GM21619 (cell line): Measurements from ENCODE around the gene ZNF804B.
"Not testable (repeated sequence)": the region's sequence is repeated elsewhere in the genome, so short reads cannot be mapped to it uniquely, and the experiment has no call there.

Experiments used
- ATAC-seq: cut with Tn5 transposase; IDR thresholded peaks from one replicate; pipeline ENCODE4 v1.9.1; 2021; ENCODE audit not compliant: unreplicated experiment

Gene ZNF804B

DNA sequence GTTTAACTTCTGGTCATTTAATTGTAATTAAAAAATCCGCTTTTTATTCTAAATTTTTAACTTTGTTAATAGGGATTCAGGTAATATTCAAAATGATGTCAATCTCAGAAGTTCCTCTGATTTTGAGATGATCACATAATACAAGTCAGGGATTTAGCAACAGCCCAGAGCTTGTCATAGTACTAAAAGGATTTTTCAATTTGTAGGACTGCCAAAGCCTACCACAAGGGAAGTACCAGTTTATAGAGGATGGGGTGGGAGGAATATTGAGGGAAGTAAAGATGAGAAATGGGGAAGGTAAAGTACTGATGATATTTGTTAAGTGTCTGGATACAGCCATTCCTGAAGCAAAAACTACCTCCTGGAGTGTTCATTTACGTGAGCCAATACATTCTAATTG lies 314.3 kb downstream of the ZNF804B start:
- no peak for ATAC-seq

DNA sequence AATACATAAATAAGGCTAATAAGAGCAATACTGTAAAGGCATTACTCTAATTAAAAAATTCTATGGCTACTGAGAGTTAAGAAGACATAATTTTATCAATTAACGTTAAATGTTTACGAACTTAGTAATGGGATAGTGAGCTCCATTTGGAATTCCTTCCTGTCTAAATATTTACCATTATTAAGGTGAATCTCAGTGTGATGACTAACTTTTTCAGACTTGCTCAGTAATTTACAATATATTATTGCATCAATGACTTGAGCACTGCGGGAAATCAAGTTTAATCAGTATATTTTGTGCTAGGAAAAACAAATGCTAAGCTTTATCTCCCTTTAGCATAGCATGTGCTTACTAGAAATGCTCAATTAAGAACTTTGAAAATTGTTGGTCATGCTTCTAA lies 318.5 kb downstream of the ZNF804B start:
- ATAC-seq: no peak

DNA sequence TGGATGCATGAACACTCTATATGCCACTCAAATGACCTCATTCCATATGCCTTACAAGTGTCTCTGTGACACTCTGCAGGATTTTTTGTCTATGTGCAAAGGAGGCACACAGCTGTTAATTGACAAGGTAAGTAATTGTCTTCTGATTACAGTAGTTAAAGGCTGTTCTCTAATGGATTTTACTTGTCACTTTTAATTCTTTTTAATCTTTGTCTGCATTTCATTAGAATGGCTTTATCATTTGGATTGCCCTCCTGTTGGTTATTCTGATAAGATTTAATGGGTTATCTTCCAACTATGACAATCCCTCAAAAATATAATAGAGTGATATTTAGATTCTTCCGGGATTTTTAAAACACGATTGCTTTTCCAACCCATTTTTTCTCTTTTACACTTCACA lies 326.1 kb downstream of the ZNF804B start:
- no peak for ATAC-seq

DNA sequence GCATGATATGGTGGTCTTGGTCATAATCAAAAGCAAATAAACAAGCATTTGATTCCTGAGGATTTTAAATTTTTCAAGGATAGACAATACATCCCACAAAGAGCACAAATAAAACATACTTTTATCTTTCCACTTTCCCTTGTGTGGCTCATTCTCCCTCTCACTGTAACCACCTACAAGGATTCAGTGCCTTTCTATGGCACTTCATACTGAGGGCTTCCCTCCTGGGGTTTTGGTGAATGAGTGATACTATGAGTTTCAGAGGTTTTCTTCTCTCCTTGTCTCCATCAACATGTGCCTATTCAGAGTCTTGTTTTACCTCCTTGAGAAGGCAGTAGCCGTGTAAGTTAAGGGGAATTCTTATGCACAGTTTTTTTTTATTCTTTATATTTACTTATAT lies 332.1 kb downstream of the ZNF804B start:
- no peak for ATAC-seq

DNA sequence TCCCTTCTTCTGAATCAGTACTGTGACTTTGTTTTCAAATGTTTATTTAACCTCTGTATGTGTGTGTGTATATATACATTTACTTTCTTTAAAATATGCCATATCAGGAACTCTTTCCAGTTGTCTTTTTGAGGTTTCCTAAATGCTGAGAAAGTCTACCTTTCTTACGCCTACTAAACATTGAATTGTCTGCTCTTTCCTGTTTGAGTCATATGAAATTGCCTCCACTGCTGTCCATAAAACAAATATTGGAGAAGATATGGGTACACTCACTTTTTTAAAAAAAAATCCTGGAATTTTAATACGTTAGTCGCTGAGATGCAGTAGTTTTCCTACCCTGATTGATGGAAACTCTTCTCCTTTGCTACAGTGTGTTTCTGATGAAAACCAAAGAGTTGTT lies 334.8 kb downstream of the ZNF804B start:
- ATAC-seq: no peak

DNA sequence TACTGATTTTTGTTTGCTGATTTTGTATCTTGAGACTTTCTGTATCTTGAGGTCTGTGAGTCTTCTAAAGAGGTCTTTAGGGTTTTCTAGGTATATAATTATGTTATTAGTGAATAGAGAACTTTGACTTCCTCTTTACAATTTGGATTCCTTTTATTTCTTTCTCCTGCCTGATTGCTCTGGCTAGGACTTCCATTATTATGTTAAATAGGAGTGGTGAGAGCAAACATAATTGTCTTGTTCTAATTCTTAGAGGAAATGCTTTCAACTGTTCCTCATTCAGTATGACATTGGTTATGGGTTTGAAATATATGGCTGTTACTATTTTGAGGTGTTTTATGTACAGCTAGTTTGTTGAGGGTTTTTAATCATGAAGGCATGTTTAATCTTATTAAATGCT lies 344.1 kb downstream of the ZNF804B start:
- no peak for ATAC-seq

DNA sequence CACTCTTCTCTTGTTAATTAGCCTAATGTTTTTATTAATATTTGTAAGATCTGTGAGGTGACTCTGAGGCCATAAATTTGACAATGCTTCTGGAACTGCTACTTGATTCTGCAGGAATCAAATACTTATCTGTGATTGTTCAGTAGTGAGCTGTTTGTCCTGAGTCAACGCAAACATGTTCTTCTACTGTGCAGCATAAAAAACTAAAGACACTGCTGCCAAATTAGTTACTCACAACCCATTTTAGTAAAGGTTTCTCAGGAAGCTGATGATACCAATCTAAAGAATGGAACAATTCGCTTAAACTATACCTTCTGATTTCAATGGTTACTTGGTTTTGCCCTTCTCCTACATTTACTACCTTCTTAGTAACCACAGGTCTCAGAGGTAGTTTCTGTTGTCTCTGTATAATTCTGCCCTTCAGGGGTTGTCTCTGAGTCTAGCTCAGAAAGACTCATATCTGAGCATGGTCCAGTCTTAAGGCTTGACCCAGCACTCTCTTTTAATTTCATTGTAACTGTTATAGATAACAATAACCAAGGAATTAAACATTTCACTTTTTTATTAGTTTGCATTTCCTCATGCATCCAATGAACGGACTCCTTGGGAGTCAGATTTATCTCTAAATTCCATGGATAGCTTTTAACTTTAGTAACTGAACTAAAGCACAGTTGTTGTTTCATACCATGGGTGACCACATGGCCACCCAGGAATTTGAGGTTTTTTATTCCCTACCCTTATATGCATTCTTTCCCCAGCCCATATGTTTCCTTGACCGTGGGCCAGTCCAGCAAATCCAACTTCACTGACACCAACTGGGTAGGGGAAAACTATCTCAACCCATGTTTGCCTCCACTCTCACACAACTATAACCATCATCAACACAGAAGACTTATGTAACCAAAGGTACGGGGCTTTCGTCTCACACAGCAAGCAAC lies 345.5 kb downstream of the ZNF804B start:
- no peak for ATAC-seq

DNA sequence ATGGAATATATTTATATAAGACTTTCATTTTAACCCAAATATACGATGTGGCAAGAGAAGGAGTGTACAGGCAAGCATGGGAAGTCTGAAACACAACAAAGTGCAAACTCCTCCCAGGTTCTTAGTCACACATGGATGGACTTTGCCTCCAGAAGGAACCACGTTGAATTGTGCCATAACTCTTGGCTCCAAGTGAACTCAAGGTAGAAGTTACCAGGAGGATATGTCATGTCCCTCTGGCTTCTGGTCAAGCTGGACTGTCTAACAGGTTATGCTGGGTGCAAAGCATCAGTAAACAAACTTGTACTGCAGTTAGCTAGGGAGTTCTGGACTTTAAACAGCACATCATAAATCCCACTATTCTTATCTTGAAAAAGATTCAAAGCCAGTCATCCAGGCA lies 364.4 kb downstream of the ZNF804B start:
- no peak for ATAC-seq

DNA sequence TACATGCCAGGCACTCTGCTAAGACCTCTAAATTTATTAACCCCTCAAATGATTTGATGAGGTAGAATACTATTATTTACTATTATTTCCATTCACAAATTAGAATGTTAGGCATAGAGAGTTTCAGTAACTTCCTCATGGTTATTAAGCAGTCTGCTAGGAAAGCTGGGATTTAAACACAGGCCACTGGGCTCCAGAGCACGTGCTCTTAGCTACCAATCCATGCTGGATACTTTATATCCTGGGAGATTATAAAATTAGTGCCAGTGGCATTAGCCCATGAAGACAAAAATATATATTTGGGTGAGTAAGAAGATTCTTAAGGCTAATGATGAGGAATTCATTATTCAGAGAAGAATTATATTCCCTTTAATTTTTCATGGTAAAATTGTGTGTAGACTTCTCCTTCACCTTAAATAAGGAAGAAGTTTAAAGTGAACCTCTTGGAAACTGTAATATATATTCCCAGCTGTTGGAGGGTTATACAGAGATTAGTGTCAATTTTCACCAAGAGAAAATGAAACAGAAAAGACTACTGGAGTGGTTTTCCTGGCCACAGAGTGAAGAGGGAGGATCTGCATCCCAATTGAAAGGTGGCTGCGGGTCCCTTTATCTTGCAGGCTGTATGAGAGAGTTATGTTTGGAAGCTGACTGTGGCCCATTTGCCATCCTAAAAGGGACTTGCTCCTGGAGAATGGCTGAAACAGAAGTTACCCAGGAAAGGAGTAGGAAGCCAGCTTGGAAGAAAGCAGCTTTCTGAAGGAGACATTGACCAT lies 370.3 kb downstream of the ZNF804B start:
- ATAC-seq: no peak

DNA sequence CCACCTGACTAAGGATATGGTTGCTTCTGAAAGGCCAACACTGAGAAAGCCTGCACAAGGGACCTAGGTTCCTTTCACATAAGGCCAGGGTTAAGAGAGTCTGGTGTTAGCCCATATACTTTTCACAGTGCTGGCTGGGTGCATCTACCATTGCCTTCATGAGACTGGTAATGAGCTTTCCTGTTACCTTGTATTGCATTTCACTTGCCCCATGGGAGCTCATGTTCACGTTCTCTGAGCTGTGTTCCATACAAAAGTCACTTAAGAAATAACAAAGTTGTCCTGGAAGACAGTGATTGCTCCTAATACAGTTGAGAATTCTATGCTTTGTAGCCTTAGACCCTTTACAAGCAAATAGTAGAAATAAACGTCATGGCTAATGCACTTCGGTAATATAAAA lies 373.9 kb downstream of the ZNF804B start:
- no peak for ATAC-seq

DNA sequence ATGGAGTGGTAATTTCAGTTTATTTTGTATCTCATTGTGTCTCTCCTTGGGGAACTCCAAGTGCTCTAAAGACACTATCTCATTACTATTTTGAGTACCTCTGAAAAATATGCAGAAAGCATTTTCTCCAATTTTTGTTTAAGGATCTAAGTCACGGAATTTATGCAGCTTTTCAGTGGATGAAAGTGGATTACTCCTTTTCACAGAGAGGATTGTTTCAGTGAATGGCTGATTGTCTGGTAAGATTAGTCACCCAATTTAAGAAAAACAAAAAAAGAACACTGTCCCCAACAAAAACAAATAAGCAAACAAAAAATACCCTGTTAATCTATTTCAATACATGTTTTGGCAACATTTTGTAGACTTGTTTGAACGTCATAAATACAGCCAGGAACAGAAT lies 374.3 kb downstream of the ZNF804B start:
- no peak for ATAC-seq

DNA sequence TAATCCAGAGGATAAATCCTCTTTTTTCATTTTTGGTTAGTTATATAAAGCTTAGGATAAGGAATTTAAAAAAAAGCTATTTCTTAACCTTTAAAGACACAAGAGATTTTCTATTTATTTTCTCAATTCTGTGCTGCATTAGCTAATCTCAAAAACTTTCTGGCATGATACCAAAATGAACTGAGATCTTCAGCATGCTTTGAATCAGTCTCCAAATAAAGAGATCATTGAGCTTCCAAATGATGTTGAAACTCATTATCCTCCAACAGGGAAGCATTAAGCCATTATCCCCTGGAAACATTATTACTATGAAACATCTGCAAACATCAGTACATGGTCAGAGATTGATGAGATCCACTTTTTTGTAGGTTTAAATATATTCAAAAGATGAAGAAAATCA lies 386.3 kb downstream of the ZNF804B start:
- no peak for ATAC-seq

DNA sequence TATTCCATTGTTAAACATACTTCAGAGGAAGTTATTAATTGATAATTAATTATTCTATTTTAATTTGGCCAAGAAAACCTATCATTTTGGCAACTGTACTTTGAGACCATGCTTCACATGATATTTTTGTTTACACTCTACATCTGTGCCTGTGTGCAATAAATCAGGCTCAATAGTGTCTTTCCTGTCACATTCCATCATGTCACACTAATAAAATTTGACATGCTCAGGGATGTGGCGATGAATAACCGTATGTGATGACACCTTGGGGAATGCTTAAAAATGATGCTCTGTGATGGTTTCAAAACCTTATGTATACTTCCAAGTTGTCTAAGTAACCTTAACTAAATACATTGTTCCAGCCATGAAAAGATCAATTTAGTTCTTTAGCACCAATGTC lies 400.6 kb downstream of the ZNF804B start:
- ATAC-seq: no peak

DNA sequence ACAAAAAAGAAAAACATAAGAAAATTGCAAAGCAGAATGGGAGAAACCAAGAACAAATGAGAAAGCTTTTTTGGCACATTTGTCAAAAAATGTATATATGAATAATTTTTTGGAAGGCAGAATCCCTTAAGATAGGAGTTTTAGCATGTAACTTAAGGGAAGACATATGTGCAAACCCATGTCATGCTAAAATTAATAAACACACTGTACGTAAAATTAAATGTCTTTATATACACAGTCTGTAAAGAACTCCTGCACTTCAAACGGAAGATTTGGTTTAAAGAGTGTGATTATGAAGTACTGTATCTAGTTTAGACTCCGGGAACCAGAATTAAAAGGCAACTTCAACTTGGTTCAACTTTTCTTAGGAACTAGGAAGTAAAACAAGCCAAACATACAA lies 405.9 kb downstream of the ZNF804B start:
- no peak for ATAC-seq

DNA sequence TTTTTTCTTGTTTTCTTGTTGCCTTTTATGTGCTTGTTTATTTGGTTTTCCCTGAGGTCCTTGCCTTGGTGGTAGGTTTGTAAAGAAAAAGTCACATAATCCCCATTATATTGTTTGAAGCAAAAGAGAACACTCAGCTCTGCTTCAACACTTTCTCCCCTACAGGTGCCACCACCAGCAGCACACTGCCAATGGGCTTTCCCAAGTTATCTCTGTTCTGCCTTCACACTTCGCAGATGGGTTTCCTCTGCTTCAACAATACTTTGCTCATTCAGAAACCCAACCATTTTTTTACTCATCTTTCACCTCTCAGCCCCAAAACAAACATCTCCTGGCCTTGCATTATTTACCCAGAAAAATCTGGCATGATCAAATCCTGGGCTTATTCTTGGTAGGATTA lies 411.1 kb downstream of the ZNF804B start:
- no peak for ATAC-seq

DNA sequence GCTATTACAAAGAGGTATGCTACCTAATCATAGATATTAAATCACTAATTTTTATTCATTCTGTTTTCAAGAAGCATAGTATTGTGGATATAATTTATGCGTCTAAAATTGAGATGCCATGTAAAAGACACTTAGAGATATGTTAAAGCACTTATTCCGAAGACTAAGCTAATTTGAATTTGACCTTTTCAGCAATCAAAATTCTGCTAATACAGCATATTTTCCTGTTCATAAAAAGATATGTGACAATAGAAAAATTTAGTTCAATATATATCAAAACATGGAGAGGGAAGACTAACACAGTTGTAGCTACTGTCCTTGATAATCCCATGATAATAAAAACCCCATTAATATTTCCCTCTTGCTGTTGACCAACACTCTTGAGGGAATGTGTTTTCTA lies 422.6 kb downstream of the ZNF804B start:
- no peak for ATAC-seq

DNA sequence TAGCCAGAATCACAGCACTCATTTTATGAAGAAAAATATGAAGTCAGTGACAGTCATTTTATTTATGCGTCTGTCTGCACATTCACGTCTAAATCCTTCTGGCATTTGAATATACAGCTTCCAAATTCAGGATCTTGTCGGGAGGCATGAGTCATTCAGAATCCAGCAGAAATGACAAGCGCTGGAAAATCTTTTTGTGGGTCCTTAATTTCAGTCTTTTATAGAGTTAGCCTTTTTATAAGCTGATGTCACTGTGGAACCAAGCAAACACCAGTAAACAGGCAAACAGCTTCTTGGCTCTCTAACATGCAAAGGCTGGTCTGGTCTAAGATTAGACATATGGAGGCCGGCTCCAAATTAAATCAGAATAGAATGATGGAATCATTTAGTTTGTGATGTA lies 424.2 kb downstream of the ZNF804B start:
- ATAC-seq: no peak

DNA sequence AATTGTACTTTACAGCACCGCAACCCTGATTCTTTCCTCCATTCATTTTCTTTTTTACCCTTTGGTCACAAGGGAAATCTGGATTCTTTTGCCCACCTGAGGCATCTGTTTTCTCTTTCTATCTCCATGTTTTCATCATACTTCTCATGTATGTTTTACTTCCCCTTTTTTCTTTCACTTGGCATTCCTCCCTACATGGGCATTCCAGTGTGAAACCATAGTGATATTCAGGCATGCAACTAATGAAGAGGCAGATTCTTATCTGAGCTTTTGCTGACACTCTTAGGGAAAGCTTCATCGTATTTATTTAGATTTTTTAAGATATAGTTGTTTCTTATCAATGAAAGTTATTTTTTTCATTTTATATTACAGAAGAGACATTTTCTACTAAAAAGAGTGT lies 441.3 kb downstream of the ZNF804B start:
- ATAC-seq: no peak

DNA sequence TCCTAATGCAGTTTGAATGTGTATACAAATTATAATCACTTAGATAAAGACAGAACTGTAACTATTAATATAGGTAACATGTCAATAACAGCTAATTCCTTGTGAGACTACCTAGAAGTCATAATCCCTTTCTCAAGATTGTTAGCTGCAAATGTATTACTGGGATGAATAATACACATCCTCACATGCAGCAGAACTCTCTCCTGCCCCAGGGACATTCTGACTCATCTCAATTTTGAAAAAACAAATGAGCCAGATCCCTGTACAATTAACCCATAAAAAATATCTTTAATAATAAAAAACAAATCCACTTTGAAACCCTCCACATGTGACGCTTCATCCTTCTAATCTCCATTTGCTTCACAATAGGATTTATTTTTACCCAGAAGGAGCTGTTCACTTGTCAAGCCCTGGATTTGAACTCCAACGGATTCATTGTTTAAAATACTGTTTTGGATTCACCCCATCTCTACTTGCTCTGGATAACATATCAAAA lies 464.4 kb downstream of the ZNF804B start:
- ATAC-seq: no peak

DNA sequence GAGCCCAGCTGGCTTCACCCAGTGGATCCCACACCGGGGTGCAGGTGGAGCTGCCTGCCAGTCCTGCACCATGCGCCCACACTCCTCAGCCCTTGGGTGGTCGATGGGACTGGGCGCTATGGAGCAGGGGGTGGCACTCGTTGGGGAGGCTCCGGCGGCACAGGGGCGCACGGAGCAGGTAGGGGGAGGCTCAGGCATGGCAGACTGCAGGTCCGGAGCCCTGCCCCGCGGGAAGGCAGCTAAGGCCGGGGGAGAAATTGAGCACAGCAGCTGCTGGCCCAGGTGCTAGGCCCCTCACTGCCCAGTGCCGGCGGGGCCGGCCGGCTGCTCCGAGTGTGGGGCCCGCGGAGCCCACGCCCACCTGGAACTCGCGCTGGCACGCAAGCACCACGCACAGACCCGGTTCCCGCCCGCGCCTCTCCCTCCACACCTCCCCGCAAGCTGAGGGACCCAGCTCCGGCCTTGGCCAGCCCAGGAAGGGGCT lies 469.2 kb downstream of the ZNF804B start:
- not testable (repeated sequence) for ATAC-seq

DNA sequence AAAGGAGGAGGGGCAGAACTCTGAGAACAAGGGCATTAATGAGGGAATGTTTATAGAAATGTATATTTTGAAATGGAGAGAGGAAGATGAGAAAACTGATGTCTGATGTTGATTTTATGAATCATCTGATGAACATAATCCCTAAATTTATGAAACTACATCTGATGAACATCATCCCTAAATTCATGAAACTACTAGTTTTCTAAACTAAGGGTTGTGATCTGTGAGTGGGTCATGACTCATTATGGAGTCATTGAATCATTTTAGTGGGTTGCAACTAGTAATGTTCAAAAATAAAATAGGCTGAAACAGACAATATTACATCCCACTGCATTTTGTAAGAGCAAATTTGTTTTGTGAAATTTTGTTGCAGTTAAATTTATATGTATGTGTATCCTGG lies 478.7 kb downstream of the ZNF804B start:
- ATAC-seq: no peak

DNA sequence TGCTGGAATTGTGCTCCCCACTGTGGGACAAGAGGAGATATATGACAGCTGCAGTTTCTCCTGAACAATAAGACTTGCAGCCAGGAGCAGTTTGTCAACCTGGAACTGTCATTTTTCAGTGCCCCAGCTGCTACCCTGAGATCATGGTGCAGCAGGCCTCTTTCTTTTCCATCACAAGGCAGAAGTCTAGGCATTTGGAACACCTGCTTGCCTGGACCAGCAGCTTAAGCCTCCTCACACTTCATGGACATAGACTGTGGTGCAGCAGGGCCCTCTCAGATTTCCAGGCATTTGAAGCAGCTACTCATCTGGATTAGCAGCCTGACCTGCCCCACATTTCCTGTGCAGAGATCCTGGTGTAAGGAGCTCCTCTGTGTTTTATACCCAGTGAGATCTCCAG lies 486.7 kb downstream of the ZNF804B start:
- no peak for ATAC-seq
